GM12864 (cell line): ENCODE results near the gene NISCH.

ENCODE experiments used
- DNase-seq: peaks from one replicate; pipeline ENCODE4 v3.0.0-alpha.2; 2011; ENCODE audit warnings: low read depth
- H3K4me3 ChIP-seq: 2 replicates; pipeline ENCODE4 v1.5.1; 2011; ENCODE audit warnings: mild to moderate bottlenecking, low read depth, low read length, control low read depth
- TF ChIP-seq, protein P1 (sequence below): IDR thresholded peaks from 2 replicates; pipeline ENCODE4 v1.5.1; 2011; ENCODE audit warnings: low read depth, mild to moderate bottlenecking, moderate library complexity, low read length, control low read depth, inconsistent platforms; ENCODE audit errors: missing control alignments

The NISCH gene

DNA sequence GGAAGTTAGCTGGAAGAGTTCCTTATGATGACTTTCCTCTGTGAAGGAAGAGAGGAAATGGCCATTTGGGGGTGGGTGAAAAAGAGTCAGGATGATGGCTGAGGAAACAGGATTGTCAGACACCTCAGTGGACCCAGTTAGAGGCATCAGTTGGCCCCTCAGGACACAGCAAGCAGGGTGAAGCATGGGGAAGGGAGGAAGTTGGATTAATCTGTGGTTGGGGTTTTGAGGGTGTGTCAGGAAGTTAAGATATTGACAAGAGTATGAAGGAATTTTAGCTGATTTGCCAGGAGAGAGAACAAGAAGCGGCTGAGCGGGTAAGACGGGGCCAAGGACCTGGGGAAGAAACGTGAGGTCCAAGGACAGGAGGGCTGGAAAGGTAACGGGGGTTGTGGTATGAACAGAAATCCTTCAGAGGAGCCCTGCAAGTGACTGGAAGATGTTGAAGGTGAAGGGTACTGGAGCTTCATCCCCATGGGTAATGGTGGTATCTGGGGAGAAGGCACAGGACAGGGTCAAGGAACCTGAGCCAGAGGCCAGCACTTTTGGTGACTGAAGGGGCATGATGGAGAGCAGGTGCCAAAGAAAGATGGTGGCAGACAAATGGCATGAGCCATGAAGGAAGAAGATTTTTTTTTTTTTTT lies 83.7 kb downstream of the NISCH start:
- H3K4me3 ChIP-seq: no peak overlapping the region
- DNase-seq: no peak
- TF ChIP-seq, protein P1, sequence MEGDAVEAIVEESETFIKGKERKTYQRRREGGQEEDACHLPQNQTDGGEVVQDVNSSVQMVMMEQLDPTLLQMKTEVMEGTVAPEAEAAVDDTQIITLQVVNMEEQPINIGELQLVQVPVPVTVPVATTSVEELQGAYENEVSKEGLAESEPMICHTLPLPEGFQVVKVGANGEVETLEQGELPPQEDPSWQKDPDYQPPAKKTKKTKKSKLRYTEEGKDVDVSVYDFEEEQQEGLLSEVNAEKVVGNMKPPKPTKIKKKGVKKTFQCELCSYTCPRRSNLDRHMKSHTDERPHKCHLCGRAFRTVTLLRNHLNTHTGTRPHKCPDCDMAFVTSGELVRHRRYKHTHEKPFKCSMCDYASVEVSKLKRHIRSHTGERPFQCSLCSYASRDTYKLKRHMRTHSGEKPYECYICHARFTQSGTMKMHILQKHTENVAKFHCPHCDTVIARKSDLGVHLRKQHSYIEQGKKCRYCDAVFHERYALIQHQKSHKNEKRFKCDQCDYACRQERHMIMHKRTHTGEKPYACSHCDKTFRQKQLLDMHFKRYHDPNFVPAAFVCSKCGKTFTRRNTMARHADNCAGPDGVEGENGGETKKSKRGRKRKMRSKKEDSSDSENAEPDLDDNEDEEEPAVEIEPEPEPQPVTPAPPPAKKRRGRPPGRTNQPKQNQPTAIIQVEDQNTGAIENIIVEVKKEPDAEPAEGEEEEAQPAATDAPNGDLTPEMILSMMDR: no peak

DNA sequence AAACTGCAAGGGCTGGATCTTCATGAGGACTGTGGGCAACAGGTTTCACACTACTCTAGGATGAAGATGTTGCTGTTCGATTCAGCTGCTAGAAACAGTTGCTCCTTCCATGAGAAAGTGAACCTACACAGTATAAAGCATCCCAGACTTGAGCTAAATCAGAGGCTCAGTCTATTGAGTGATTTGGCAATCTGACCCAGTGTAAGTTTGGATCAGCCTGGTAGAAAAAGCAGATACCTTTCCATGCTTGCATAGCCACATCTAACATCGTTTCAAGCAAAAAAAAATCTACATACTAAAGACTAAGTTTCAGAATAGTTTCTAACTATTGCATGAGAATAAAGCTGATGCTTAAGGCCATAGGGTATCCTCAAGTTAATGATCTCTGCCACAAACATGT lies 85.6 kb downstream of the NISCH start:
- H3K4me3 ChIP-seq: no peak overlapping the region
- no peak for DNase-seq

More for the DNA sequence above, 85.6 kb downstream of the NISCH start:
- TF ChIP-seq, protein P1: no peak
